SK-N-SH (cell line): ENCODE measurements around the gene HIPK2.

Experiments
- JUND ChIP-seq: IDR thresholded peaks from 2 replicates; pipeline ENCODE4 v1.4.0; 2012
- YY1 ChIP-seq: IDR thresholded peaks from 2 replicates; pipeline ENCODE4 v1.4.0; 2012; ENCODE audit warnings: low read depth, mild to moderate bottlenecking

GRCh38 chr7:139515266-139515665 lies 262.5 kb downstream of the HIPK2 start:
- TF ChIP-seq JUND (no peak), YY1 (no peak)
